DOHH2 (cell line): ENCODE results near the gene COPS3.

Experiments
- H3F3A ChIP-seq: fragments of 200-600 bp; sonication (generic), shearing (Covaris generic); 2 replicates; pipeline ENCODE4 v1.6.0; 2016; ENCODE audit warnings: antibody characterized with exemption, mild to moderate bottlenecking; ENCODE audit not compliant: control insufficient read depth, insufficient read depth
- H3K27ac ChIP-seq: fragments of 200-600 bp; sonication (generic); 2 replicates; pipeline ENCODE4 v1.5.1; 2014; ENCODE audit warnings: low read depth, mild to moderate bottlenecking, low read length, moderate library complexity
- H3K27me3 ChIP-seq: fragments of 200-600 bp; sonication (generic); 2 replicates; pipeline ENCODE4 v1.6.1; 2014; ENCODE audit warnings: mild to moderate bottlenecking, low read length, mixed read lengths; ENCODE audit not compliant: control insufficient read depth
- H3K36me3 ChIP-seq: fragments of 200-600 bp; sonication (generic); 2 replicates; pipeline ENCODE4 v1.6.1; 2014; ENCODE audit warnings: mild to moderate bottlenecking, low read length, moderate library complexity, mixed read lengths; ENCODE audit not compliant: control insufficient read depth
- H3K4me1 ChIP-seq: fragments of 200-600 bp; sonication (generic); 2 replicates; pipeline ENCODE4 v1.6.1; 2014; ENCODE audit warnings: mild to moderate bottlenecking, low read length, mixed read lengths; ENCODE audit not compliant: control insufficient read depth
- H3K4me2 ChIP-seq: fragments of 200-600 bp; sonication (generic); 2 replicates; pipeline ENCODE4 v1.6.0; 2014; ENCODE audit warnings: mild to moderate bottlenecking, low read length, moderate library complexity
- H3K4me3 ChIP-seq: fragments of 200-600 bp; sonication (generic); 2 replicates; pipeline ENCODE4 v1.5.1; 2014; ENCODE audit warnings: mild to moderate bottlenecking, low read length, mixed read lengths
- H3K79me2 ChIP-seq: fragments of 200-600 bp; sonication (generic); 2 replicates; pipeline ENCODE4 v1.6.1; 2014; ENCODE audit warnings: mild to moderate bottlenecking, low read length, mixed read lengths; ENCODE audit not compliant: control insufficient read depth
- H3K9me2 ChIP-seq: fragments of 200-600 bp; sonication (generic); replicated peaks from 2 replicates; pipeline ENCODE4 v1.6.1; 2014; ENCODE audit warnings: mild to moderate bottlenecking, low read length, mixed read lengths; ENCODE audit not compliant: control insufficient read depth
- H3K9me3 ChIP-seq: fragments of 200-600 bp; sonication (generic); 2 replicates; pipeline ENCODE4 v1.6.1; 2014; ENCODE audit warnings: antibody characterized with exemption, low read length, mixed read lengths; ENCODE audit not compliant: control insufficient read depth, insufficient read depth
- H4K20me1 ChIP-seq: fragments of 200-600 bp; sonication (generic); 2 replicates; pipeline ENCODE4 v1.6.0; 2014; ENCODE audit warnings: low read depth, mild to moderate bottlenecking, antibody characterized with exemption, low read length, moderate library complexity; ENCODE audit not compliant: control insufficient read depth, insufficient read depth
- EZH2phosphoT487 ChIP-seq: fragments of 200-600 bp; sonication (generic); IDR thresholded peaks from 2 replicates; pipeline ENCODE4 v1.6.1; 2017; ENCODE audit warnings: borderline replicate concordance, mild to moderate bottlenecking, antibody characterized with exemption, low read length, moderate library complexity, mixed read lengths
- TF ChIP-seq, protein P1 (sequence below): fragments of 200-600 bp; sonication (generic); IDR thresholded peaks from one replicate; pipeline ENCODE4 v1.5.1; 2014; ENCODE audit warnings: antibody characterized with exemption, mild to moderate bottlenecking, low read depth, low read length; ENCODE audit not compliant: poor library complexity, severe bottlenecking

Gene COPS3

DNA sequence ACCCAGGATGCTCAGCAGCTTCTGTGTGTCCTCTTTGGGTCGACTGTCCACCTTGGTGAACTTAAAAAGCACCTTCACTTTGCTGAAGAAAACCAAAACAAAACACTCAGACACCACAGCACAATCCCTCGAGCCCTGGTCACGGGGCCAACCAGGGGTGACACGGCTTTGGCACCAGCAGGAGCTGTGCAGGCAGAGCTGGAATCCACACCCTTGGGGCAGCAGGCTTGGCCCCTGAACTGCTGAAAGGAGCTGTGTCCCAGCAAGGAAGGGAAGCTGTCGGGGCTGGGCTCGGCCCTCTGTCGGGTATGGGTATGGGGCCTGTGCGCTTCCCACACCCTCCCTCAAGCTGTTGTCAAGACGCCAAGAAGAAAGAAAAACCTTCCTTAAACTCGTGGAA lies 67.3 kb downstream of the COPS3 start:
- no peaks in the 10 kb centered on the region for H4K20me1 ChIP-seq
- H3F3A ChIP-seq, result 0 out of 2 replicates have a peak, but pooled peaks cover under 1% of the 10 kb centered on the region
- peaks cover 9% of the 10 kb centered on the region; the same call in 1 of the 2 replicates for H3K36me3 ChIP-seq
- no peaks in the 10 kb centered on the region for H3K79me2 ChIP-seq
- H3K27me3 ChIP-seq, result no peaks in the 10 kb centered on the region
- no peak overlapping the region for H3K4me2 ChIP-seq
- no peak overlapping the region for H3K27ac ChIP-seq
- no peak overlapping the region for H3K4me3 ChIP-seq
- H3K4me1 ChIP-seq, result no peaks in the 10 kb centered on the region
- no peak for TF ChIP-seq EZH2phosphoT487
- TF ChIP-seq, protein P1, sequence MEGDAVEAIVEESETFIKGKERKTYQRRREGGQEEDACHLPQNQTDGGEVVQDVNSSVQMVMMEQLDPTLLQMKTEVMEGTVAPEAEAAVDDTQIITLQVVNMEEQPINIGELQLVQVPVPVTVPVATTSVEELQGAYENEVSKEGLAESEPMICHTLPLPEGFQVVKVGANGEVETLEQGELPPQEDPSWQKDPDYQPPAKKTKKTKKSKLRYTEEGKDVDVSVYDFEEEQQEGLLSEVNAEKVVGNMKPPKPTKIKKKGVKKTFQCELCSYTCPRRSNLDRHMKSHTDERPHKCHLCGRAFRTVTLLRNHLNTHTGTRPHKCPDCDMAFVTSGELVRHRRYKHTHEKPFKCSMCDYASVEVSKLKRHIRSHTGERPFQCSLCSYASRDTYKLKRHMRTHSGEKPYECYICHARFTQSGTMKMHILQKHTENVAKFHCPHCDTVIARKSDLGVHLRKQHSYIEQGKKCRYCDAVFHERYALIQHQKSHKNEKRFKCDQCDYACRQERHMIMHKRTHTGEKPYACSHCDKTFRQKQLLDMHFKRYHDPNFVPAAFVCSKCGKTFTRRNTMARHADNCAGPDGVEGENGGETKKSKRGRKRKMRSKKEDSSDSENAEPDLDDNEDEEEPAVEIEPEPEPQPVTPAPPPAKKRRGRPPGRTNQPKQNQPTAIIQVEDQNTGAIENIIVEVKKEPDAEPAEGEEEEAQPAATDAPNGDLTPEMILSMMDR, result no peak
- H3K9me3 ChIP-seq, result no peaks in the 10 kb centered on the region
- H3K9me2 ChIP-seq, result no peaks in the 10 kb centered on the region

GRCh38 chr17:17207998-17208397 lies 73.0 kb downstream of the COPS3 start:
- Histone ChIP-seq H3K4me2 (no peak overlapping the region), H3K4me3 (no peak overlapping the region), H3K4me1 (peaks cover 24% of the 10 kb centered on the region), H3K27ac (no peak overlapping the region), H3F3A (peaks cover 10% of the 10 kb centered on the region), H4K20me1 (peaks cover 4% of the 10 kb centered on the region; the same call in 1 of the 2 replicates), H3K27me3 (no peaks in the 10 kb centered on the region), H3K79me2 (peaks cover 29% of the 10 kb centered on the region), H3K36me3 (peaks cover 19% of the 10 kb centered on the region; the same call in 1 of the 2 replicates), H3K9me3 (no peaks in the 10 kb centered on the region), H3K9me2 (no peaks in the 10 kb centered on the region)
- no peak for TF ChIP-seq EZH2phosphoT487
- TF ChIP-seq, protein P1, result no peak

GRCh38 chr17:17206913-17207335 lies 74.1 kb downstream of the COPS3 start:
- H3K36me3 ChIP-seq, result peaks cover 28% of the 10 kb centered on the region
- H3K79me2 ChIP-seq, result peaks cover 40% of the 10 kb centered on the region
- H3K9me2 ChIP-seq, result no peaks in the 10 kb centered on the region
- TF ChIP-seq EZH2phosphoT487, result no peak
- TF ChIP-seq, protein P1, result no peak
- no peak overlapping the region for H3K4me3 ChIP-seq
- no peaks in the 10 kb centered on the region for H3K27me3 ChIP-seq
- peaks cover 4% of the 10 kb centered on the region; the same call in 1 of the 2 replicates for H4K20me1 ChIP-seq
- H3K9me3 ChIP-seq, result no peaks in the 10 kb centered on the region
- H3K27ac ChIP-seq, result no peak overlapping the region
- peaks cover 24% of the 10 kb centered on the region for H3K4me1 ChIP-seq
- H3F3A ChIP-seq, result peaks cover 10% of the 10 kb centered on the region
- H3K4me2 ChIP-seq, result no peak overlapping the region
